Measurements from ENCODE around the gene ABCG1.

DNA sequence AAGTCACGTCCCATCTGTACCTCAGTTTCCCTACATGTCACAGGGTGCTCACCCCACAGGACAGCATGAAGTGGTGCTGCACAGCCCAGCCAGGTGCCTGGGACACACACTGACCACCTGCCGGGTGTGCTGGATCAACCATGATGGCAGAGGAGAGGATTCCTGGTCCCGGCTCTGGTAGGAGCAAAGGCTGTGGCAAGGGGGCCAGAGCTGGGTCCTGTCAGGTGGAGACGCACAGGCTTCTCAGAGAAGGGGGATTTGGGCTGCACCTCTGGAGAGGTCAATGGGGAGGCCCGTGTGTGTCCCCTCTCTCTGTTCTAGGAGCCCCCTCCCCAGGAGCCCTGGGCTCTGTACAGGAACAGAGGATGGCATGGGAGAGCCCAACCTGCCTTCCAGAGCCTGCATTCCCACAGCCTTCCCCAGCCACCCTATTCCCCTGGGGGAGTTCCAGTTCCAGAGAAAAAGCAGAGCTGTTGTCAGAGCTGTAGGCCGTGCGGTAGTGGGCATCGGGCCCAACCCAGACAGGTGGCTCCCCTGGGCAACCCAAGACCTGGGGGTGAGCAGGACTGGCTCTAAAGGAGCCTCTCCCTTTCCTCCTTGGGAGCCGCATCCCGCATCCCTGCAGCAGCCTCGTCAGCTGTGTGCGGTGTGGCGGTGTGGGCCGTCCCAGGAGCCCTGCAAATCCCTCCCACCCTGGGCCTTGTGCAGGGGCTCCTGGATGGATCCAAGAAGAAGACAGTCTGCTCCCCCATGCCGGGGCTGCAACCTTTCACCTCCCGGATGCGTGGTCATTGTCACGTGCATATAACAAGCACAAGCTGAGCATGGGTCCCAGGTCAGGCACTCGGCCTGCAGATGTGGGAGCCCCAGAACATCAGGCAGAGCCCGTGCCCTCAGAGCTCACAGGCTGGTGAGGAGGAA, 99.1 kb downstream of the ABCG1 start:
- TF ChIP-seq CTCF (IDR thresholded peaks at IDR 0.05; ENCODE audit: low read depth, low read length, missing input control) (no peak), JUND (IDR thresholded peaks at IDR 0.05) (no peak), RAD21 (IDR thresholded peaks at IDR 0.05) (no peak), HNF4A (conservative IDR thresholded peaks at IDR 0.05) (no peak), TAF1 (conservative IDR thresholded peaks at IDR 0.05) (no peak), YY1 (IDR thresholded peaks at IDR 0.05) (no peak), SP1 (IDR thresholded peaks at IDR 0.05) (no peak), EGR1 (IDR thresholded peaks at IDR 0.05; ENCODE audit: low read depth in 2 of 2) (no peak)
- TF ChIP-seq, protein P1, sequence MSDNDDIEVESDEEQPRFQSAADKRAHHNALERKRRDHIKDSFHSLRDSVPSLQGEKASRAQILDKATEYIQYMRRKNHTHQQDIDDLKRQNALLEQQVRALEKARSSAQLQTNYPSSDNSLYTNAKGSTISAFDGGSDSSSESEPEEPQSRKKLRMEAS (IDR thresholded peaks at IDR 0.05) = no peak

Data from liver (tissue), 3 donors.